ENCODE data around the gene CDH4.
"Not testable (repeated sequence)": the region's sequence is repeated elsewhere in the genome, so short reads cannot be mapped to it uniquely, and the experiment has no call there.

CDH4 gene

GRCh38 chr20:61424628-61425420, 172.8 kb downstream of the CDH4 start:
- no peaks in the 10 kb centered on the region for H3K27me3 ChIP-seq (ENCODE audit: insufficient read depth, poor library complexity, severe bottlenecking)
- H3K27ac ChIP-seq (replicated peaks): no peak overlapping the region
- H3K4me3 ChIP-seq (replicated peaks; ENCODE audit: insufficient read depth, low read length): no peak overlapping the region
- TF ChIP-seq CTCF (IDR thresholded peaks at IDR 0.05; ENCODE audit: insufficient read depth, low read length): no peak
- no peak for TF ChIP-seq GABPA (IDR thresholded peaks at IDR 0.05; ENCODE audit: low read depth)
- no peak for TF ChIP-seq REST (IDR thresholded peaks at IDR 0.05; ENCODE audit: insufficient replicate concordance, low read depth)
- TF ChIP-seq SPI1 (IDR thresholded peaks at IDR 0.05; ENCODE audit: borderline replicate concordance, low read depth): no peak
- no peak for TF ChIP-seq POLR2AphosphoS5 (IDR thresholded peaks at IDR 0.05; ENCODE audit: low read depth)
- DNase-seq (ENCODE audit: low read depth in 1 of 2, low spot score in 1 of 2): no peak

- H3K4me3 ChIP-seq (replicated peaks; ENCODE audit: insufficient read depth, low read length); H3K27me3 ChIP-seq (ENCODE audit: insufficient read depth, poor library complexity, severe bottlenecking); DNase-seq (ENCODE audit: low read depth in 1 of 2, low spot score in 1 of 2); H3K27ac ChIP-seq (replicated peaks): not testable (repeated sequence)
These were observed 173.5 kb downstream of the CDH4 start for GRCh38 chr20:61425541-61425991.

- no peak for DNase-seq (ENCODE audit: low read depth in 1 of 2, low spot score in 1 of 2)
- no peak overlapping the region for H3K4me3 ChIP-seq (replicated peaks; ENCODE audit: insufficient read depth, low read length)
- H3K27me3 ChIP-seq (ENCODE audit: insufficient read depth, poor library complexity, severe bottlenecking): no peaks in the 10 kb centered on the region
- no peak for TF ChIP-seq CTCF (IDR thresholded peaks at IDR 0.05; ENCODE audit: insufficient read depth, low read length)
- no peak for TF ChIP-seq POLR2AphosphoS5 (IDR thresholded peaks at IDR 0.05; ENCODE audit: low read depth)
- TF ChIP-seq GABPA (IDR thresholded peaks at IDR 0.05; ENCODE audit: low read depth): no peak
- no peak for TF ChIP-seq SPI1 (IDR thresholded peaks at IDR 0.05; ENCODE audit: borderline replicate concordance, low read depth)
- TF ChIP-seq REST (IDR thresholded peaks at IDR 0.05; ENCODE audit: insufficient replicate concordance, low read depth): no peak
- no peak overlapping the region for H3K27ac ChIP-seq (replicated peaks)
These were observed 174.3 kb downstream of the CDH4 start for GRCh38 chr20:61426352-61426751.

- TF ChIP-seq POLR2AphosphoS5 (IDR thresholded peaks at IDR 0.05; ENCODE audit: low read depth) (no peak), REST (IDR thresholded peaks at IDR 0.05; ENCODE audit: insufficient replicate concordance, low read depth) (no peak), GABPA (IDR thresholded peaks at IDR 0.05; ENCODE audit: low read depth) (no peak), CTCF (IDR thresholded peaks at IDR 0.05; ENCODE audit: insufficient read depth, low read length) (no peak), SPI1 (IDR thresholded peaks at IDR 0.05; ENCODE audit: borderline replicate concordance, low read depth) (no peak)
- Histone ChIP-seq H3K27me3 (ENCODE audit: insufficient read depth, poor library complexity, severe bottlenecking) (no peaks in the 10 kb centered on the region), H3K27ac (replicated peaks) (no peak overlapping the region), H3K4me3 (replicated peaks; ENCODE audit: insufficient read depth, low read length) (no peak overlapping the region)
- no peak for DNase-seq (ENCODE audit: low read depth in 1 of 2, low spot score in 1 of 2)
These were observed 177.6 kb downstream of the CDH4 start for GRCh38 chr20:61429458-61430227.
